Measurements from ENCODE around the gene SPATA46.
"Not testable (repeated sequence)": the region's sequence is repeated elsewhere in the genome, so short reads cannot be mapped to it uniquely, and the experiment has no call there.

SPATA46 gene

DNA sequence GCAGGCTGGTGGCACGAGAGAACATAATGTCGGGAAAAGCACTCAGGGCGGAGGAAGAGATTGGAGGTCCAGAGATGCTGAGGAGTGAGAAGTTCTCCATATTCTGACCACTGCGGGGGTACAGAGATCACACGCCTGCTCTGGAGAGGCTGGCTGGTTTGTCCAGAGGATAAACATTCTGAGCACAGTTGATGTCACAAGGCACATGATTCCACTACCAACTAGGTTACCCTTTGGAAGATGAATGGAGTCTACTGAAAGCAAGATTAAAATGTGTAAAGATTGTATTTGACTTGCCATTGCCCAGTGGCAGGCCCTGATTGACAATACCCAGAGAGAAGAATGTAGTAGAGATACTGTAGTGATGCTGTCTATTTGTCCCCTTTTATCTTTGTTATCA, at the start of gene SPATA46:
Gene SPATA46, minus strand, starts transcription at position 164 of the 400 bp plus-strand sequence. Its CDS starts 64 bp downstream, at position 100.
- no peak for DNase-seq (ENCODE audit: low read depth in 1 of 2, low spot score in 1 of 2)

DNA sequence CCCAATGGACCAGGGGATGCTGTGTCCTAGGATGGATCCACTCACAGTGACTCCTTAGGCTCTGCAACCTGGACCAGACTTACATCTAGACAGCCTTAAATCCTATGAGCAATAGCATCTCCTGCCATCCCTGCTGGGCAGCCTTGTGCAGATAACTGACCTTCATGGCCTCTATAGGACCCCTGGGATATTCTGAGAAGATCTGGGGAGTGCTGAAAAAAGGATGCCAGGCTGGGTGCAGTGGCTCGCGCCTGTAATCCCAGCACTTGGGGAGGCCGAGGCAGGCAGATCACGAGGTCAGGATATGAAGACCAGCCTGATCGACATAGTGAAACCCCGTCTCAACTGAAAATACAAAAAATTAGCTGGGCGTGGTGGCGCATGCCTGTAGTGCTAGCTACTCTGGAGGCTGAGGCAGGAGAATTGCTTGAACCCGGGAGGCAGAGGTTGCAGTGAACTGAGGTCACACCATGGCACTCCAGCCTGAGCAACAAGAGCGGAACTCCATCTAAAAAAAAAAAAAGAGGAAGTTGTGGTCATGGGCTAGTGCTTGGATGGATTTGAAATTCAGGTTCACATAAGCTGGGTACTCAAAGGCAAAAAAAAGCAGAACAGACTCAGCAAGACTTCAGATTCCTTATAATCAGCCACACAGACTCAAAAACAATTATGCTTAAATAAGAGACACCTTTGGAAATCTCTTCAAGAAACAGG, 46.2 kb upstream of the SPATA46 start:
- no peak for DNase-seq (ENCODE audit: low read depth in 1 of 2, low spot score in 1 of 2)

- DNase-seq (ENCODE audit: low read depth in 1 of 2, low spot score in 1 of 2): no peak
Observed at GRCh38 chr1:162421258-162422164, 44.9 kb upstream of the SPATA46 start.

DNA sequence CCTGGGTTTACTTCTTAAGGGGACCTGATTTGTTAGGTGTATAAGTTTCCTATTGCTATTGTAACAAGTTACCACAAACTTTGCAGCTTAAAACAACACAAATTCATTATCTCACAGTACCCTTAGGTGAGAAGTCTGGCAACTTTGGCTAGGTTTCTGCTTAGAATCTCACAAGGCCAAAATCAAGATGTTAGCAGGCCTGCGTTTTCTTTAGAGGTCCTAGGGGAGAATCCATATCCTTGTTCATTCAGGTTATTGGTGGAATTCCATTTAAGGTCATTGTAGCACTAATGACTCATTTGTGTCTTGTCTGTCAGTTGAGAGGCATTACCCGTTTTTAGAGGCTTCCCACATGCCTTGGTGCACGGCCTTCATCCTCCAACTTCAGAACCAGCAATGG, 43.5 kb upstream of the SPATA46 start:
- no peak for DNase-seq (ENCODE audit: low read depth in 1 of 2, low spot score in 1 of 2)

DNA sequence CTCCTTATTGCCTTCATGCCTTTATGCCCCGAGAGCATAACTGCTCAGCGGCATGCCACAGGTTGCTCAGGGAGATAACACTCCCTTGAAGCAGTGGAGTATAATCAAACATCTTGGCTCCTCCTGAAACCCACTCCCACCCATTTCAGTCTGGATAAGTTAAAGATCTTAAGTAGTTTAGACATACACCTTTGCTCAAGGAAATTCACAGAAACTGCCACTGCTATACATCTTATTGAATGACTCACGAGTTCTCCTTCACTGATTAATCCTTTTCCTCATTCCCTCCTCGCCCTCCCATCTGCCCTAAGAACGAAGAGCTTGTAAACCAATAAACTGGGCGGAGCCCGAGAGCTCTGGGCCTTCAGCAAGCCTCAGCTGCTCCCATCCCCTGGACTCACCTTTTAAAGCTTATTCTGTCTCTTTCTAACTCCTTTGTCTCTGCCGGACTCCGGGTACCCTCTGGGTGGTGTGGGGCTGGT, 42.8 kb upstream of the SPATA46 start:
- DNase-seq (ENCODE audit: low read depth in 1 of 2, low spot score in 1 of 2): not testable (repeated sequence)

- DNase-seq (ENCODE audit: low read depth in 1 of 2, low spot score in 1 of 2): not testable (repeated sequence)
Observed at GRCh38 chr1:162418584-162418983, 41.9 kb upstream of the SPATA46 start.

GRCh38 chr1:162417650-162418049, 41.0 kb upstream of the SPATA46 start:
- DNase-seq (ENCODE audit: low read depth in 1 of 2, low spot score in 1 of 2): no peak

DNA sequence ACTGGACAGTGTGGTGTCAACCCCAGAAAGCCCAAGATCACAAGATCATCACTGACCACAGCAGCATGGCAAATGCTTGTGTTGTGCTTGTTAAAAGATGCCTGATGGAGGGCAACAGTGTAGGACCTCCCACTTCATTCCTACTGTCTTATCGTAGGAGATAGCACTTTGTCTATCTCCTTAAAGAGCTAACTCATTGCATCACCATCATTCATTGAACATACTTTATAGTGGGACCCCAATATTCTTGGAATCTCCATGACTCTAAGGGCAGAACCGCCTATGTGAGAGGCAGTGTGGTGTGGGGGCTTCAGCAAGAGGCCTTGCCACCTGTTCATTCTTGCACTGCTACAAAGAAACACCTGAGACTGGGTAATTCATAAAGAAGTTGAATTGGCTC, 40.3 kb upstream of the SPATA46 start:
- no peak for DNase-seq (ENCODE audit: low read depth in 1 of 2, low spot score in 1 of 2)

DNA sequence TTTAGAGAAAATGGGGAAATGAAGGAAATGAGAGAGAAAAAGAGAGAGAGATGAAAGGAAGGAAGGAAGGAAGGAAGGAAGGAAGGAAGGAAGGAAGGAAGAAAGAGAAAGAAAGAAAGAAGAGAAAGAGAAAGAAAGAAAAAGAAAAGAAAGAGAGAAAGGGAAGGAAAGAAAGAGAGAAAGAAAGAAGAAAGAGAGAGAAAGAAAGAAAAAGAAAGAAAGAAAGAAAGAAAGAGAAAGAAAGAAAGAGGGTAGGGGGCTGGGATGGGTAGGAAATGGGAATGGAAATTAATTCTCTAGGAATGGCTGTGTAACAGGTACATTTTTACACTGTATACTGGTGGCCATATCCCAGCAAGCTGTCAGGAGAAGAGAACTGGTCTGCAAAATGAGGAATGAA, 39.6 kb upstream of the SPATA46 start:
- DNase-seq (ENCODE audit: low read depth in 1 of 2, low spot score in 1 of 2): no peak

DNA sequence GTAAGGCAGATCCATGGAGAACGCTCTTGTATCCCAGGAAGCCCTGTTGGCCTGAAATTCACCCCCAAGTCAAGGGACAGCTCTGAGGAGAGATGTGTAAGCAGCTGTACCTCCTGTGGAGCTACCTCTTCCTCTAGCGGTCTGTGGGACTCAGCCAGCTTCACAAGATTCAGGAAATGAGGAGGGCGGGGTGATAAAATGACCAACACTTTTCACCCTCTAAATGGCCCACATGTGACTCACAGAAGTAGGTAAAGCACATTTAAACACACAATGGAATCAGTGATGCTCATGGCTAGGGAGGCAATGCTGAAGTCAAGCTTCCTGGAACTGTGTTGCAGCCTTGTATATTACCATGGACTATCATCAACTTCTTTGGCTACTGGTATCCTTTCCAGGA, 35.3 kb upstream of the SPATA46 start, which contains the start of gene SH2D1B:
Gene SH2D1B, minus strand, starts transcription at position 135 of the 400 bp plus-strand sequence. Its CDS starts 120 bp downstream, at position 15.
- DNase-seq (ENCODE audit: low read depth in 1 of 2, low spot score in 1 of 2): no peak

DNA sequence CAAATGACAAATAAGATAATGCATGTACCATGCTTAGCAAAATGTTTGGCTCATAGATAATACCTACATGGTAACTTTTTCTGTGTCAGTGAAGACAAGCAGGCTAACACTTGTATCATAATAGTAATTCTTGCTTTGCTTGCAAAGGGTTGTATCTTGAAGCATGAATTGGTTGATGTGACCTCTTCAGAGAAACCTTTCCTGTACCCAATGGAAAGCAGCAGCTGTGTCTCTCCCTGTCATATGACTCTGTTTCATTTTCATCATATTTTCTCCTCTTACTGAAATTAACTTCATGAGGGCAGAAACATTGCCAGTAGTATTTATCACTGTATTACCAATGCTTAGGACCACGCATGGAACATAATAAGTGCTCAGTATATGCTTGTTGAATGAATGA, 30.9 kb upstream of the SPATA46 start:
- no peak for DNase-seq (ENCODE audit: low read depth in 1 of 2, low spot score in 1 of 2)

DNA sequence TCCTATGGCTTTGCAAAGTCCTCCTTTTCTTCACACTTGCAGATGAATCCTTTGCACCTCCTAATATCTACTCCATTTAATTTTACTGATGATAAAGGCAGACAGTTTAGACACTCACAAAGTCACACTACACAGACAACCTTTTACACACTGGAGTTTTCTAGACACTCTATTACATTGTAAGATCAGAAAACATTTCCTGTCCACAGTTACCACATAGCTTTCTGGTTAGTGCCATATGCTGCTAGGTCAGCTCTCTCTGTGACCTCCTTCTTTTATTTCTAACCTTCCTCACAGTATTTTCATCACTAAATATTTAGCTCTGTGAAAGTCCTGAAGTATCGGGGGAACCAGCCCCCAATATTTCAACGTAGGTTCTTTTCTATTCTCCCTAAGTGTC, 30.2 kb upstream of the SPATA46 start:
- no peak for DNase-seq (ENCODE audit: low read depth in 1 of 2, low spot score in 1 of 2)

DNA sequence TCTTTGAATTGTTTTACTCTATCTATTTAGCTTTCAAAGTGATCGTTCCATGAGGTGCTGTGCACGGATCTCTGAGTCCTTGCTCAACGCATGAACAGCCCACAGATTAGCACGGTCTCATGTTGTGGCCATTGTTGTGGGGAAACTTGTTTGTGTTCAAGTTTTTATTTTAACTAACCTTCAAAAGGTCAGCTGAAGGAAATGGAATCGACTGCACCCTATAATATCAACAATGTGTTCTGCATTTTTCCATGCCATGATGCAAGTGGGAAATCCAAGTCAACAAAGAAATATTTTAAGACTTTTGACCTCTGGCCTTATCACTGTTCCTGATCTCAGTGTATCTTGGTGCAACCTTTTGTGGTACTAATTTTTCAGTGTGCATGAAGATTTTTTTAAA, 29.1 kb upstream of the SPATA46 start:
- DNase-seq (ENCODE audit: low read depth in 1 of 2, low spot score in 1 of 2): no peak

DNA sequence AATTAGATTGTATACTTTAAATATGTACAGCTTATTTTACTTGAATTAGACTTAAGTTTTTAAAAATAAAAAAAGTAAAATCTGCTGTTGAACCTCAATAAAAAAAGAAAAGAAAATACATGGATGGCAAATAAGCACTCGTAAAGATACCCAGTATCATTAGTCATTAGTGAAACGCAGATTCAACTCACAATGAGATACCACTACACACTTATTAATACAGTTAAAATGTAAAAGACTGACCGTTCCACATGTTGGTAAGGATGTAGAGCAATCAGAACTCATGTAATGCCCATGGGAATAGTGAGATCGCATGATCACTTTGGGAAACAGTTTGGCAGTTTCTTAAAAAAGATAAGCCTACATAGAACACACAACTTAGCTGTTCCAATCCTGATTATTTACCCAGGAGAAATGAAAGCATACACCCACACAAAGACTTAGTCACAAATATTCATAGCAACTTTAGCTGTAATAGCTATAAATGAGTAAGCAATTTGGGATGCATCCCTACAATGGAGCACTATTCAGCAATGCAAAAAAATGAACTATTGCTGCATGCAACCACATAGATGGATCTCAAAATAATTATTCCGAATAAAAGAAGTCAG, 28.0 kb upstream of the SPATA46 start:
- DNase-seq (ENCODE audit: low read depth in 1 of 2, low spot score in 1 of 2): no peak

- no peak for DNase-seq (ENCODE audit: low read depth in 1 of 2, low spot score in 1 of 2)
Observed at GRCh38 chr1:162400790-162401355, 24.2 kb upstream of the SPATA46 start.

- DNase-seq (ENCODE audit: low read depth in 1 of 2, low spot score in 1 of 2): no peak
Observed at GRCh38 chr1:162398999-162399580, 22.4 kb upstream of the SPATA46 start.

DNA sequence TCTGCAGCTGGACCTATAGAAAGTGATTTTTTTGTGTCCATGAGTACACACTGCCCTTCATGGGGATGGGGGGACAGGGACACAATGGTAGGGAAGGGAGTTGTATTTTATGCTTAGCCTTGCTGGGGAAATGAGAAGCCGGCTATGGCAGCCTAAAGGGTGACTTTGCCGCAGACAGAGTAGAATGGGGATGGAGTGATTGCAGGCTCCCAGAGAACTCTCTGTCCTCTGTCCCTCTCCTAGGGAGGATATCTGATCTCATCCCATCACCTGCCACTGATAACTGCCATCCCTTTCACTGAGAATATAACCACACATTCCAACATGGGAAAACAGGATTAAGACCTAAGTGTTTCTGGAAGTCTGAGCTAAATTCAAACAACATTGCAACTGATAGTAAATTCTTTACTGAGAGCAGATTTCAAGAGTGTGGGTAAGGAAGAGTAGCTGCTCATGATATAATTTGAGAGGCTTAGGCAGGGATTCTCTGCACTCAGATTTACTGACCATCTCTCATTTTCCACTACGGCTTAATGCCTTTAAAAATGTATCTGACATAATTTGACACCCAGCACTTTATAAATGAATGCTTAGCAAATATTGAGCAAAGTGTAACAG, 21.4 kb upstream of the SPATA46 start:
- no peak for DNase-seq (ENCODE audit: low read depth in 1 of 2, low spot score in 1 of 2)

GRCh38 chr1:162397039-162397448, 20.4 kb upstream of the SPATA46 start:
- no peak for DNase-seq (ENCODE audit: low read depth in 1 of 2, low spot score in 1 of 2)

GRCh38 chr1:162396201-162396906, 19.7 kb upstream of the SPATA46 start:
- DNase-seq (ENCODE audit: low read depth in 1 of 2, low spot score in 1 of 2): no peak
